GM12801 (cell line): ENCODE data around the gene FAM13A.

Experiments
- CTCF ChIP-seq: IDR thresholded peaks from one replicate; pipeline ENCODE4 v1.5.1; 2011; ENCODE audit warnings: control low read depth; ENCODE audit not compliant: insufficient read length; ENCODE audit errors: extremely low read depth

FAM13A gene

GRCh38 chr4:88828842-88829571, 228.0 kb downstream of the FAM13A start:
- TF ChIP-seq CTCF: no peak

- no peak for TF ChIP-seq CTCF
These were observed 229.5 kb downstream of the FAM13A start for GRCh38 chr4:88827442-88827841.

GRCh38 chr4:88826771-88827170, 230.2 kb downstream of the FAM13A start:
- TF ChIP-seq CTCF: no peak

GRCh38 chr4:88825931-88826330, 231.1 kb downstream of the FAM13A start:
- TF ChIP-seq CTCF: no peak

- TF ChIP-seq CTCF: no peak
These were observed 233.7 kb downstream of the FAM13A start for GRCh38 chr4:88823058-88823919.

GRCh38 chr4:88822034-88822789, 234.8 kb downstream of the FAM13A start:
- TF ChIP-seq CTCF: no peak

- TF ChIP-seq CTCF: no peak
These were observed 235.5 kb downstream of the FAM13A start for GRCh38 chr4:88821522-88821921.
